ENCODE data around the gene ZFHX3.

DNA sequence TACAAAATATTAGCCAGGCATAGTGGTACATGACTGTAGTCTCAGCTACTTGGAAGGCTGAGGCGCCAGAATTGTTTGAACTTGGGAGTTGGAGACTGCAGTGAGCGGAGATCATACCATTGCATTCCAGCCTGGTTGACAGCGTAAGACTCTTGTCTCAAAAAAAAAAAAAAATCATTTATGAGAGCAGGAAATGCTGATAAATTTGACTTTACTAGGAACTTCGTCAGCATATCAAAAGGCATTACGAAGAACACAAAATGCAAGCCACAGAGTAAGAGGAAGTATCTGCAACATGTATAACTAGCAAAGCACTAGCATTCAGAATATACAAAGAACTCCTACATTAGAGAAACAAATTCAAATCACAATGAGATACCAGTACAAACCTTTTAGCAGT is 279.3 kb downstream of the ZFHX3 start:
- TF ChIP-seq TCF12 (IDR thresholded peaks at IDR 0.05; ENCODE audit: low read depth, low read length) (no peak), JUND (IDR thresholded peaks at IDR 0.05; ENCODE audit: low read depth, low read length) (no peak), MYC (IDR thresholded peaks at IDR 0.05; ENCODE audit: insufficient read depth, insufficient read length, insufficient replicate concordance, low read length, severe bottlenecking) (no peak), NFIC (IDR thresholded peaks at IDR 0.05; ENCODE audit: low read depth, low read length) (no peak)
- TF ChIP-seq, protein P1, sequence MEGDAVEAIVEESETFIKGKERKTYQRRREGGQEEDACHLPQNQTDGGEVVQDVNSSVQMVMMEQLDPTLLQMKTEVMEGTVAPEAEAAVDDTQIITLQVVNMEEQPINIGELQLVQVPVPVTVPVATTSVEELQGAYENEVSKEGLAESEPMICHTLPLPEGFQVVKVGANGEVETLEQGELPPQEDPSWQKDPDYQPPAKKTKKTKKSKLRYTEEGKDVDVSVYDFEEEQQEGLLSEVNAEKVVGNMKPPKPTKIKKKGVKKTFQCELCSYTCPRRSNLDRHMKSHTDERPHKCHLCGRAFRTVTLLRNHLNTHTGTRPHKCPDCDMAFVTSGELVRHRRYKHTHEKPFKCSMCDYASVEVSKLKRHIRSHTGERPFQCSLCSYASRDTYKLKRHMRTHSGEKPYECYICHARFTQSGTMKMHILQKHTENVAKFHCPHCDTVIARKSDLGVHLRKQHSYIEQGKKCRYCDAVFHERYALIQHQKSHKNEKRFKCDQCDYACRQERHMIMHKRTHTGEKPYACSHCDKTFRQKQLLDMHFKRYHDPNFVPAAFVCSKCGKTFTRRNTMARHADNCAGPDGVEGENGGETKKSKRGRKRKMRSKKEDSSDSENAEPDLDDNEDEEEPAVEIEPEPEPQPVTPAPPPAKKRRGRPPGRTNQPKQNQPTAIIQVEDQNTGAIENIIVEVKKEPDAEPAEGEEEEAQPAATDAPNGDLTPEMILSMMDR (IDR thresholded peaks at IDR 0.05 in 2 of 3, conservative IDR thresholded peaks at IDR 0.05 in 1 of 3; ENCODE audit: control insufficient read depth in 2 of 3, extremely low read depth in 1 of 3, insufficient read depth in 1 of 3, low read depth in 3 of 3, low read length in 3 of 3), result no peak
